GM18951 (cell line): Measurements from ENCODE around the gene ARHGAP9.
A peak's percentile ranks its signal among the peaks of the same experiment; 100 is the strongest.

Source experiments
- POLR2A ChIP-seq: IDR thresholded peaks from 4 replicates; pipeline ENCODE4 v1.6.1; 2011; ENCODE audit warnings: mild to moderate bottlenecking; ENCODE audit not compliant: insufficient read length, insufficient read depth; ENCODE audit errors: extremely low read depth
- in situ Hi-C: fragments of 300-500 bp; cut with MboI; formaldehyde crosslinking; loops from one replicate; pipeline ENCODE4 v1.12.0; 2022; ENCODE audit warnings: low sequenced_read_pairs, mixed read lengths, inconsistent platforms; ENCODE audit not compliant: unreplicated experiment

The ARHGAP9 gene

DNA sequence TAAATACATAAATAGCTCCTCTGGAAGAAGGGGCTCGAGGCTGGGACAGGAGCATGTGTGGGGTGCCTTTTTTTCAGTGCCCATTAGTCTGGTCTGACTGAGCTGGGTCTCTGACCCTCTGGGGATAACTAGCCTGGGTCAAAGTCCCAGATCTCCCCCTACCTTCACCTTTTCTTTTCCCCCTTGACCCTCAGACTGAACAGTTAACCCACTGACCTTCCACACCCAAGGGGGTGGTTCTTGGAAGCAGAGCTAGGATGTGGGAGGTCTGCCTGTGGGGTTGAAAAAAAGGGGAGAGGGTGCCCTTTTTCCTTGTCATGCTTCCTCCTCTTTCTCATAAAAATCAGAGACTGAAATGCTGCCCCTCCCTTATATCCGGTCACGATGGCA, 21.0 kb downstream of the ARHGAP9 start:
- TF ChIP-seq POLR2A: no peak
- in situ Hi-C loops: no loop called here

- no peak for TF ChIP-seq POLR2A
- in situ Hi-C loops: no loop called here
Measured at GRCh38 chr12:57456737-57457490, 22.8 kb downstream of the ARHGAP9 start.

DNA sequence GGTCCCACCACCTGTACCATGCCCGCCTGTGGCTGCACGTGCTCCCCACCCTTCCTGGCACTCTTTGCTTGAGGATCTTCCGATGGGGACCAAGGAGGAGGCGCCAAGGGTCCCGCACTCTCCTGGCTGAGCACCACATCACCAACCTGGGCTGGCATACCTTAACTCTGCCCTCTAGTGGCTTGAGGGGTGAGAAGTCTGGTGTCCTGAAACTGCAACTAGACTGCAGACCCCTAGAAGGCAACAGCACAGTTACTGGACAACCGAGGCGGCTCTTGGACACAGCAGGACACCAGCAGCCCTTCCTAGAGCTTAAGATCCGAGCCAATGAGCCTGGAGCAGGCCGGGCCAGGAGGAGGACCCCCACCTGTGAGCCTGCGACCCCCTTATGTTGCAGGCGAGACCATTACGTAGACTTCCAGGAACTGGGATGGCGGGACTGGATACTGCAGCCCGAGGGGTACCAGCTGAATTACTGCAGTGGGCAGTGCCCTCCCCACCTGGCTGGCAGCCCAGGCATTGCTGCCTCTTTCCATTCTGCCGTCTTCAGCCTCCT, 23.4 kb downstream of the ARHGAP9 start:
- TF ChIP-seq POLR2A: no peak
- in situ Hi-C loops: no loop called here

GRCh38 chr12:57455374-57456144, 24.1 kb downstream of the ARHGAP9 start:
- in situ Hi-C loops: no loop called here
- TF ChIP-seq POLR2A: no peak

DNA sequence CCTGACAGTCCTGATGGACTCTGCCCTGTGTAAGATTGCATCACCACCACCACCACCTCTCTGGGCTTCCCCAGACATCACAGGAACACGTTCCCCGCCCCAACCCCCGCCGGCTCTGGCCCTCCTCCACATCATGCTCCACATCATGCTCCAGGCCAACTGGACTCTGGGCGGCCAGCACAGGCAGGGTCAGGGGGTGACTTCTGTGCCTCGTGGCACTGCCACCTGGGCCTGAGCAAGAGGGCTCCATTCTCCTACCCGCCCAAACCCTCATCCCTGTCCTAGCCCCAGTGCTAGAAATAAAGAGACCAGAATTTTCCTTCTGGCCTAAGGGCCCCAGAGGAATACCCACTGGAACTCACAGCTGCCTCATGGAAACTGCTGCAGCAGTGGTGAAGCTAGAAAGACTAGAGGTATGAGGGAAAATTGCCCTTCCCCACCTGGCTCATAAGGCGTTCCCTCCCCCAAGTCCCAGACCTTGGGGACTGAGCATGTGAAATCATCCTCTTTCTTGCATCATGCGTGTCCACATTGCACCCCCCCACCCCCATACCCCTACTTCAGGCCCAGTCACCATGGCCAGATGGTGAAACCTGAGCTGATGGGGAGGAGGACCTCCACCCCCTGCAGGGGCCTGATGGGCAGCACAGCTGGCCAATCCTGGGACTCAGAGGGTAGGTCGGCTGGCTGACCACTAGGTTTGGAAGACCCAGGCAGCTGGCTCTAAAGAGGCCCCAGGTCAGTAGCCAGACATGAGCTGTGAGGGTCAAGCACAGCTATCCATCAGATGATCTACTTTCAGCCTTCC, 24.9 kb downstream of the ARHGAP9 start, which contains the start of gene INHBE:
Gene INHBE (plus strand): TSS at position 742 of the 808 bp plus-strand sequence. CDS start 230 bp downstream, outside the sequence.
- in situ Hi-C loops: no loop called here

GRCh38 chr12:57454213-57454565, 25.5 kb downstream of the ARHGAP9 start:
- in situ Hi-C loops: no loop called here
- no peak for TF ChIP-seq POLR2A

More for the DNA sequence above, 24.9 kb downstream of the ARHGAP9 start, which contains the start of gene INHBE:
- TF ChIP-seq POLR2A: peak; percentile 6

GRCh38 chr12:57452937-57453509, 26.6 kb downstream of the ARHGAP9 start:
- TF ChIP-seq POLR2A: no peak
- in situ Hi-C loops: no loop called here

- TF ChIP-seq POLR2A: no peak
- in situ Hi-C loops: no loop called here
Measured at GRCh38 chr12:57452181-57452936, 27.3 kb downstream of the ARHGAP9 start.

GRCh38 chr12:57451233-57451778, 28.4 kb downstream of the ARHGAP9 start:
- in situ Hi-C loops: no loop called here
- TF ChIP-seq POLR2A: no peak

GRCh38 chr12:57450057-57450456, 29.6 kb downstream of the ARHGAP9 start:
- in situ Hi-C loops: no loop called here
- TF ChIP-seq POLR2A: no peak

GRCh38 chr12:57449375-57449774, 30.3 kb downstream of the ARHGAP9 start:
- TF ChIP-seq POLR2A: no peak
- in situ Hi-C loops: no loop called here

GRCh38 chr12:57448669-57449068, 31.0 kb downstream of the ARHGAP9 start:
- in situ Hi-C loops: no loop called here
- TF ChIP-seq POLR2A: no peak
